SU-DHL-6 (cell line): ENCODE measurements around the gene ACSL6.
A peak's percentile ranks its signal among the peaks of the same experiment; 100 is the strongest.

Experiments
- H2AFZ ChIP-seq: fragments of 200-600 bp; sonication (generic); 2 replicates; pipeline ENCODE4 v1.6.1; 2014; ENCODE audit warnings: low read depth, mild to moderate bottlenecking, moderate library complexity, mixed read lengths, antibody characterized with exemption, low read length; ENCODE audit not compliant: severe bottlenecking
- H3F3A ChIP-seq: fragments of 200-600 bp; shearing (Covaris generic); 2 replicates; pipeline ENCODE4 v1.6.0; 2016; ENCODE audit warnings: antibody characterized with exemption, mild to moderate bottlenecking; ENCODE audit not compliant: insufficient read depth
- H3K27ac ChIP-seq: fragments of 200-600 bp; sonication (generic); 2 replicates; pipeline ENCODE4 v1.5.1; 2016; ENCODE audit warnings: low read depth, mild to moderate bottlenecking, low read length, moderate library complexity, mixed read lengths
- H3K27me3 ChIP-seq: fragments of 200-600 bp; sonication (generic), shearing (Covaris generic); 2 replicates; pipeline ENCODE4 v1.6.0; 2014; ENCODE audit warnings: mild to moderate bottlenecking, low read length
- H3K36me3 ChIP-seq: fragments of 200-600 bp; sonication (generic); 2 replicates; pipeline ENCODE4 v1.6.1; 2014; ENCODE audit warnings: mild to moderate bottlenecking, low read length, mixed read lengths
- H3K4me2 ChIP-seq: fragments of 300-600, 200-600 bp; shearing (Covaris generic), sonication (generic); 2 replicates; pipeline ENCODE4 v1.6.0; 2014; ENCODE audit warnings: low read length, low read depth, mild to moderate bottlenecking; ENCODE audit not compliant: poor library complexity, severe bottlenecking
- H3K4me3 ChIP-seq: fragments of 200-600 bp; sonication (generic); 2 replicates; pipeline ENCODE4 v1.5.1; 2014; ENCODE audit warnings: antibody characterized with exemption, low read length, mild to moderate bottlenecking, mixed read lengths; ENCODE audit not compliant: insufficient read depth, poor library complexity, severe bottlenecking
- H3K79me2 ChIP-seq: fragments of 200-600 bp; sonication (generic); 2 replicates; pipeline ENCODE4 v1.6.1; 2014; ENCODE audit warnings: mild to moderate bottlenecking, low read length, moderate library complexity; ENCODE audit not compliant: insufficient read depth
- H3K9ac ChIP-seq: fragments of 200-600 bp; sonication (generic); 2 replicates; pipeline ENCODE4 v1.7.0; 2014; ENCODE audit warnings: mild to moderate bottlenecking, low read length
- H3K9me2 ChIP-seq: fragments of 200-600 bp; sonication (generic); replicated peaks from 2 replicates; pipeline ENCODE4 v1.6.1; 2014; ENCODE audit warnings: low read length; ENCODE audit not compliant: insufficient read depth
- H3K9me3 ChIP-seq: fragments of 200-600 bp; sonication (generic); 2 replicates; pipeline ENCODE4 v1.6.1; 2014; ENCODE audit warnings: low read length, mixed read lengths; ENCODE audit not compliant: insufficient read depth
- H4K20me1 ChIP-seq: fragments of 200-600 bp; sonication (generic); 2 replicates; pipeline ENCODE4 v1.6.1; 2014; ENCODE audit warnings: low read depth, mild to moderate bottlenecking, antibody characterized with exemption, low read length, moderate library complexity, mixed read lengths
- CTCF ChIP-seq: fragments of 200-600 bp; sonication (generic); IDR thresholded peaks from one replicate; pipeline ENCODE4 v1.5.1; 2017; ENCODE audit warnings: antibody characterized with exemption, mild to moderate bottlenecking, low read length, moderate library complexity; ENCODE audit not compliant: insufficient read depth, poor library complexity, severe bottlenecking
- EZH2phosphoT487 ChIP-seq: fragments of 200-600 bp; sonication (generic), shearing (Covaris generic); conservative IDR thresholded peaks from 2 replicates; pipeline ENCODE4 v1.6.1; 2018; ENCODE audit warnings: mild to moderate bottlenecking, antibody characterized with exemption, low read length, moderate library complexity, mixed read lengths

Gene ACSL6

GRCh38 chr5:132010989-132011621, 353 bp downstream of the ACSL6 start:
- H3K9me2 ChIP-seq: no peaks in the 10 kb centered on the region
- no peak overlapping the region for H3K4me3 ChIP-seq
- H2AFZ ChIP-seq: no peak overlapping the region
- H3K36me3 ChIP-seq: no peaks in the 10 kb centered on the region
- H3K79me2 ChIP-seq: no peaks in the 10 kb centered on the region
- no peaks in the 10 kb centered on the region for H3F3A ChIP-seq
- H3K9me3 ChIP-seq: no peaks in the 10 kb centered on the region
- no peak overlapping the region for H3K9ac ChIP-seq
- H4K20me1 ChIP-seq: no peaks in the 10 kb centered on the region
- no peak overlapping the region for H3K27ac ChIP-seq
- TF ChIP-seq EZH2phosphoT487: no peak
- TF ChIP-seq CTCF: no peak
- peak overlapping the region; percentile 43 for H3K4me2 ChIP-seq
- H3K27me3 ChIP-seq: no peaks in the 10 kb centered on the region

- Histone ChIP-seq H3K27me3 (no peaks in the 10 kb centered on the region), H3K9ac (no peak overlapping the region), H3K79me2 (no peaks in the 10 kb centered on the region), H3K4me3 (no peak overlapping the region), H2AFZ (no peak overlapping the region), H3K27ac (no peak overlapping the region), H3K4me2 (no peak overlapping the region), H4K20me1 (no peaks in the 10 kb centered on the region), H3F3A (no peaks in the 10 kb centered on the region), H3K9me2 (no peaks in the 10 kb centered on the region), H3K9me3 (no peaks in the 10 kb centered on the region), H3K36me3 (no peaks in the 10 kb centered on the region)
- TF ChIP-seq CTCF (no peak), EZH2phosphoT487 (no peak)
Observed at GRCh38 chr5:132010645-132010988, 841 bp downstream of the ACSL6 start.

- H3K27me3 ChIP-seq: no peaks in the 10 kb centered on the region
- H3K79me2 ChIP-seq: no peaks in the 10 kb centered on the region
- H3F3A ChIP-seq: no peaks in the 10 kb centered on the region
- no peak for TF ChIP-seq CTCF
- no peak for TF ChIP-seq EZH2phosphoT487
- H3K9me3 ChIP-seq: no peaks in the 10 kb centered on the region
- no peak overlapping the region for H3K4me3 ChIP-seq
- no peaks in the 10 kb centered on the region for H3K9me2 ChIP-seq
- H3K27ac ChIP-seq: no peak overlapping the region
- H3K9ac ChIP-seq: no peak overlapping the region
- H3K36me3 ChIP-seq: no peaks in the 10 kb centered on the region
- H2AFZ ChIP-seq: no peak overlapping the region
- no peaks in the 10 kb centered on the region for H4K20me1 ChIP-seq
- no peak overlapping the region for H3K4me2 ChIP-seq
Observed at GRCh38 chr5:132009706-132010405, 1.6 kb downstream of the ACSL6 start.
